Glomerular visceral epithelial cell (primary cell): ENCODE results near the gene SRC.

Source experiments
- DNase-seq: peaks from one replicate; pipeline ENCODE4 v3.0.0-alpha.2; 2016; ENCODE audit errors: extremely low spot score

The SRC gene

DNA sequence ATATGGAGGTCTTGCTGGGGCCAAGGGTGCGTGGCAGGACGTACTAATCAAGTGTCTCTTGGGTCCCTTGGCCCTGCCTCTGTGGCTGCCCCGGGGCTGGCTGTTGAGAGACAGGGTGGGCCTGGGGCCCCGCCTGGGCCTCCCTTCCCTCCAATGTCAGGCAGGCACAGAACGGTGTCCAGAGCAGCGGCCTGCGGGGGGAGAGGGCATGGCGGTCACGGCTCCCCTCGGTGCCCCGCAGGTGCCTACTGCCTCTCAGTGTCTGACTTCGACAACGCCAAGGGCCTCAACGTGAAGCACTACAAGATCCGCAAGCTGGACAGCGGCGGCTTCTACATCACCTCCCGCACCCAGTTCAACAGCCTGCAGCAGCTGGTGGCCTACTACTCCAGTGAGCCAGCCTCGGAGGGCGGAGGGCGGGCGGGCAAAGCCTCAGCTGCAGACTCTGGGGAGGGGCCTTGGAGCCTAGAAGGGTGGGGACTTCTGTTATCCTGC is 50.0 kb downstream of the SRC start:
- no peak for DNase-seq

DNA sequence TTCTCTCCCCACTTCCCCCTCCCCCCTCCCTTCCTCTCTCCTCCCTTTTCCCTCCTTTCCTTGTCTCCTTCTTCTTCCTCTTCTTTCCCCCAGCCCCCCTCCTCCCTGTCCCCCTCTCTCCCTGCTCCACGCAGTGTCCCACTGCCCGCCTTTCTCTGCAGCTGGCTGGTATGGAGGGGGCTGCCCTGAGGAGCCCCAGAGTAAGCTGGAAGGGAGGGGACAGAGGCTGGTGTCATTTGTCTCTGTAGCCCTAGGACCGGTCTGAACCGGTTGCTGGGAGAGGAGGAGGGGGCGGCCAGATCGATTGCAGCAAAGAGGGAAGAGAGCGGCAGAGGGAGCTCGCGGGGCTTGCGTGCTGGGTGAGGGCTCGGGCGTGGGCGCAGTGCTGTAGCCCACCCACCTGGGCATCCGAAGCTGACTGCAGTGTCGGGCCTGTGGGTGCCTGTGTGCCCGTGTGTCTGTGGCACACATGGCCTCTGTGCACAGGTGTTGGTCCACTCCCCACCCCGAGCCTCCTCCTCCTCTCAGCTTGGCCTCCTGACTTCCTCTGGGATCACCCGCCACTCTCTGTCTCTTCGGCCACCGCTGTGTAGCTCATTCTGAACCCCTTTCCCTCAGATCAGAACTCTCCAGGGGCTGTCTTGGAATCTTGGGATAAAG is 50.6 kb downstream of the SRC start:
- no peak for DNase-seq

DNA sequence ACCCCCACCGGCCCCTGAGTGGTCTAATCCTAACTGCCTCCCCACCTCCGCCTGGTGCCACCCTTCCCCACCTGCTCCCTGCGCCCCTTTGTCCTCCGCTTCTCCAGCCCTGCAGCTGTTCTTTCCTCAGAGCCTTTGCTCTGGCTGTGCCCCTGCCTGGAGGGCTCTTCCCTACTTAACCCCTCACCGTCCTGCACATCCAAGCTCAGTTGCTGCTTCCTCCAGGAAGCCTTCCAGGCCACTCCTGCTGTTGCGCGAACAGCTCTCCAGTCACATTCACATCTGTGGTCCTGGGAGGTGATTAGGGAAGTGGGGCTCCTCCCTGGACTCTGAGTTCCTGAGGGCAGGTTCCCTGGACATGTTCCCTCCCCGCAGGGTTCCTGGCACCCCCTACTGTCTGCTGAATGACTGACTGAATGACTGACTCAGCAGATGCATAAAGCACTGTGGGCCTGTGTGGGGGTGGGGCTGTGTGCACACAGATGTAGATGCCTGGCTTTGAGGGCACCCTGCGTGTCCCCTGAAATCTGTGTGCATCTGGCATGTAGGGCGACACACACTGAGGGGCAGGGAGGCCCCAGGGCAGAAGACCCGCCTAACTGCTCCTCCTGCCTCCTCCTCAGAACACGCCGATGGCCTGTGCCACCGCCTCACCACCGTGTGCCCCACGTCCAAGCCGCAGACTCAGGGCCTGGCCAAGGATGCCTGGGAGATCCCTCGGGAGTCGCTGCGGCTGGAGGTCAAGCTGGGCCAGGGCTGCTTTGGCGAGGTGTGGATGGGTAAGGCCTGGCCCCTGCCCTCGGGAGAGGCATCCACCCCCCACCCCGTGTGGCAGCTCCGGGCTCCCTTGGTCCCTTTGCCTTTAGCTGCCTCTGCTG is 51.4 kb downstream of the SRC start:
- DNase-seq, result no peak

GRCh38 chr20:37397954-37398749 is 52.2 kb downstream of the SRC start:
- DNase-seq, result no peak

- no peak for DNase-seq
Observed at GRCh38 chr20:37398750-37399621, 53.0 kb downstream of the SRC start.

DNA sequence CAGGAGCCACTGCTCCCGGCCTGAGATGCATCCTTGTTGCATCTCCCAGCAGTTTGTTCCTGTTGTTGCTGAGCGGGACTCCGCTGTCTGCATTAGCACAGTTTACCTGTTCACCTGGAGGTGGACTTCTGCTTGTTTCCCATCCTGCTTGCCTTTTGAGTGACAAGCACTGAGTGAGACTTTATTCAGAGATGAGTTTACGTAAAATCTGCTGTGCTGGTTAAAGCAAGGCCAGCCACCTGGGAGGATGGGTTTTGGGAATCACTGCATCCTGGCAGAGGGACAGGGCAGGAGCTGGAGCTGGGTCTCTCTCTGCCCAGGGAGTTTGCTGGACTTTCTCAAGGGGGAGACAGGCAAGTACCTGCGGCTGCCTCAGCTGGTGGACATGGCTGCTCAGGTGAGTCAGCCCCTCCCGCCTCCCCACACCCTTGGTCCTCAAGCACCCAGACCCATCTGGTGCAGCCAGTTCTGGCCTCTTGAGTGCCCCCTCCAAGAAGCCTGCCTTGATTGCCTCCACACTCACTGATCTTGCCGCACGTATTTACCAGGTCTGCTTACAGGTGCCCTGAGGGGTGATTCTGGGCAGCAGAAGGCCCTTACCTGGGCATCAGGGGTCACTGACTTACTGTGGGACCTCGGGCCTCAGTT is 55.5 kb downstream of the SRC start:
- DNase-seq, result no peak

- no peak for DNase-seq
Observed at GRCh38 chr20:37401930-37402675, 56.2 kb downstream of the SRC start.

GRCh38 chr20:37403107-37404033 is 57.4 kb downstream of the SRC start:
- no peak for DNase-seq

DNA sequence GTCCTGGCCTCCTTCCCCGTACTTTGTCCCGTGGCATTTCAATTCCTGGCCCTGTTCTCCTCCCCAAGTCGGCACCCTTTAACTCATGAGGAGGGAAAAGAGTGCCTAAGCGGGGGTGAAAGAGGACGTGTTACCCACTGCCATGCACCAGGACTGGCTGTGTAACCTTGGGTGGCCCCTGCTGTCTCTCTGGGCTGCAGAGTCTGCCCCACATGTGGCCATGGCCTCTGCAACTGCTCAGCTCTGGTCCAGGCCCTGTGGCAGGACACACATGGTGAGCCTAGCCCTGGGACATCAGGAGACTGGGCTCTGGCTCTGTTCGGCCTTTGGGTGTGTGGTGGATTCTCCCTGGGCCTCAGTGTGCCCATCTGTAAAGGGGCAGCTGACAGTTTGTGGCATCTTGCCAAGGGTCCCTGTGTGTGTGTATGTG is 58.5 kb downstream of the SRC start:
- no peak for DNase-seq

GRCh38 chr20:37405351-37405897 is 59.5 kb downstream of the SRC start:
- DNase-seq, result no peak

GRCh38 chr20:37406010-37406998 is 60.4 kb downstream of the SRC start:
- peak; percentile 61 for DNase-seq

DNA sequence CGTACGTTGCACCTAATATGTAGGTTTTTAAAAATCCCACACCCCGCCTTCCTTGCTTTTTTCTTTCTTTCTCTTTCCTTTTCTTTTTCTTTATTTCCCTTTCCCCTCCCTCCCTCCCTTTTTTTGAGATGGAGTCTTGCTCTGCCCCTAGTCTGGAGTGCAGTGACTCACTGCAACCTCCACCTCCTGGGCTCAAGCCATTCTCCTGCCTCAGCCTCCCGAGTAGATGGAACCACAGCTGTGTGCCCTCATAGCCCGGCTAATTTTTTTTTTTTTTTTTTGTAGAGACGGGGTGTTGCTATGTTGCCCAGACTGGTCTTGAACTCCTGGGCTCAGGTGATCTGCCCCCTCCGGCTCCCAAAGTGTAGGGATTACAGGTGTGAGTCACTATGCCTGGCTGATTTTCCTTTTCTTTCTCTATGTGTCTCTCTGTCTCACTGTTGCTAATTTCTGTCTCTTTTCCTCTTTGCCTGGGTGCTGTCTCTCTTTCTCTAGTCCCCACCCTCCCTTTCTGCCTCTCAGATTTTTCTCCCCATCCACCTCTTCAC is 61.2 kb downstream of the SRC start:
- no peak for DNase-seq

DNA sequence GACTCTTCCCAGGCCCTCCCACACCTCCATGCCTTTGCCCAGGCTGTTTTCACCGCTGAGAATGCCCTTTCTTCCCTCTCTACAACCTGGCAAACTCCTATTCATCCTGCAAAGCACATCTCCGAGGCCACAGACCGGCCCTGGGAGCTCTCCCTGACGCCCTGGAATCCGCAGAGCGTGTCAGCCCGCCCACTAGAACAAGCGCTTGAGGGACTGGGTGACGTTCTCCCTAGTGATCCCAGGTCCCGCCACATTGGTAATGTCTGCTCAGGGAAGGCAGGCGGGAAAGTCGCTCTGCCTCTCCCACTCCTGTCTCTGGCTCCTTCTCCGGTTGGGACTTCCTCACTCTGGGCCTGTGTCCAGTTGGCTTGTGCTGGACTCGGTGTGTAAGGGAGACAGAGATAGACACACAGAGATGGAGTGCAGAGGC is 61.6 kb downstream of the SRC start:
- no peak for DNase-seq

DNA sequence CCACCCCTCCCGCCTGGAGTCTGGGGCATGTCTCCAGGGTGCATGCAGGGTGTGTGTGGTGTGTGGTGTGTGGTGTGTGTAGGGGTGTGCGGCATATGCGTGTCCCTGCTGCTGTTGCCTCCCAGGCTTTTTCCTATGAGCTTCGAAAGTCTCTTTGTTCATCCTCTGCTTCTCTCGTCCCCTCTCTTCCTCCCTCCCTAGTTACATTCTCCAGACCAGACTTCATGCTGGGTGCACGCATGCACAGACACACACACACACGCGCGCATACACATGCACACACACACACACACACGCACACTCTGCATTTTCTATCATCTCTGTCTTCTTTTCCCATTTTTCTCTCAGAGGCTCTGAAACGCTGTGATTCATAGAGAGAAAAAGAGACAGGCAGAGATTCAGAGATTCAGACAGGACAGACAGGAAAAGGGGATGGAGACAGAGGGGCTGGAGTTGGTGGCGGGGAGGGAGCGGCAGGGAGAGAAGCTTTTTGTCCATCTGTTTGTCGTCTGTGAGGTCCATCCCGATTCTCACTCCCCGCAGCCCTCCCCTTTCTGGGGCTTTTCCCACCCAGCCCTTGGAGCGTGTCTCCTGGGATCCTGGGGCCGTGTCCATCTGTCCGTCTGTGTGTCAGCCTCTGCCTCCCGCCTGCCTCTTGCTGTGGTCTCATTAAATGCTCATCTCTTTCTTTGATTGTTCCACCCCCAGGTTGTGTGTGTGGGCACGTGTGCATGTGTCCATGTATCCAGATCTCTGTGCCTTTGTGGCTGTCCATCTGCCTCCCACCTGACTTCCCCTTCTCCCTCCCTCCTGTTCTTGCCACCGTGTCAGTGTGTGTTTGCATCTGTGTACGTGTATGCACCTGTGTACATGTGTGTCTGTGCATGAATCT is 62.6 kb downstream of the SRC start:
- DNase-seq, result no peak

GRCh38 chr20:37411408-37412219 is 65.7 kb downstream of the SRC start:
- no peak for DNase-seq
